HEK293 (cell line): ENCODE results near the gene SIRT1.

Source experiments
- CTCF ChIA-PET: fragments of 350-600 bp; formaldehyde crosslinking; extraction: SDS; loops from one replicate; lab custom pipeline; 2021; ENCODE audit warnings: antibody characterized with exemption; lab: Yijun Ruan, JAX
- POLR2A ChIA-PET: fragments of 300-600 bp; formaldehyde crosslinking; extraction: SDS; loops from one replicate; lab custom pipeline; 2020; ENCODE audit warnings: antibody characterized with exemption, inconsistent platforms; lab: Yijun Ruan, JAX
- H3K27ac ChIP-seq: fragments of 200-500 bp; sonication (Bioruptor generic); 2 replicates; pipeline ENCODE4 v1.5.1; 2014; ENCODE audit warnings: low read depth, low read length, control low read depth, inconsistent platforms; ENCODE audit errors: extremely low read depth
- H3K36me3 ChIP-seq, 2 experiments: fragments of 200-500 bp in 1 of 2; sonication (Bioruptor generic) in 1 of 2; 1 replicate in 1 of 2; 2 replicates in 1 of 2; pipeline ENCODE4 v1.5.1; 2014 to 2017; ENCODE audit warnings: inconsistent platforms in 2 of 2, low read length in 2 of 2; ENCODE audit not compliant: control insufficient read depth in 2 of 2, insufficient read depth in 1 of 2
- H3K4me1 ChIP-seq: fragments of 200-500 bp; sonication (Bioruptor generic); 2 replicates; pipeline ENCODE4 v1.5.1; 2014; ENCODE audit warnings: mild to moderate bottlenecking, low read length, inconsistent platforms; ENCODE audit not compliant: control insufficient read depth, insufficient read depth
- H3K4me3 ChIP-seq: 2 replicates; pipeline ENCODE4 v1.5.1; 2011; ENCODE audit warnings: low read depth, mild to moderate bottlenecking, control low read depth, low read length, moderate library complexity
- H3K9me3 ChIP-seq: fragments of 200-500 bp; sonication (Bioruptor generic); 2 replicates; pipeline ENCODE4 v1.5.1; 2014; ENCODE audit warnings: low read depth, low read length, inconsistent platforms; ENCODE audit not compliant: control insufficient read depth, insufficient read depth
- MYNN ChIP-seq: fragments of 450-650 bp; formaldehyde crosslinking; IDR thresholded peaks from 2 replicates; pipeline ENCODE4 v1.5.1; 2016; ENCODE audit warnings: missing biosample characterization, missing genetic modification characterization, borderline replicate concordance
- REPIN1 ChIP-seq: fragments of 450-650 bp; formaldehyde crosslinking; IDR thresholded peaks from 2 replicates; pipeline ENCODE4 v1.5.1; 2017; ENCODE audit warnings: missing biosample characterization, missing genetic modification characterization, low read depth
- ZNF10 ChIP-seq: fragments of 450-650 bp; formaldehyde crosslinking; IDR thresholded peaks from 2 replicates; pipeline ENCODE4 v1.5.1; 2017; ENCODE audit warnings: missing biosample characterization, missing genetic modification characterization
- ZNF239 ChIP-seq: fragments of 450-650 bp; formaldehyde crosslinking; IDR thresholded peaks from 2 replicates; pipeline ENCODE4 v1.5.1; 2016; ENCODE audit warnings: missing biosample characterization, missing genetic modification characterization
- ZNF248 ChIP-seq: fragments of 450-650 bp; formaldehyde crosslinking; IDR thresholded peaks from 2 replicates; pipeline ENCODE4 v1.5.1; 2017; ENCODE audit warnings: missing biosample characterization, missing genetic modification characterization
- ZNF274 ChIP-seq, 2 experiments: fragments of 200-500 bp in 1 of 2; fragments of 450-650 bp in 1 of 2; sonication (Bioruptor generic) in 1 of 2; formaldehyde crosslinking in 1 of 2; IDR thresholded peaks; 2 replicates each; pipeline versions ENCODE4 v1.5.1 to v1.6.1; 2014 to 2016; ENCODE audit warnings: borderline replicate concordance in 1 of 2, inconsistent platforms in 1 of 2, low read length in 1 of 2, missing biosample characterization in 1 of 2, missing genetic modification characterization in 1 of 2
- ZNF521 ChIP-seq: fragments of 450-650 bp; formaldehyde crosslinking; IDR thresholded peaks from 2 replicates; pipeline ENCODE4 v1.5.1; 2017; ENCODE audit warnings: missing biosample characterization, mild to moderate bottlenecking, missing genetic modification characterization
- ZNF664 ChIP-seq: fragments of 450-650 bp; formaldehyde crosslinking; IDR thresholded peaks from 2 replicates; pipeline ENCODE4 v1.5.1; 2016; ENCODE audit warnings: missing biosample characterization, missing genetic modification characterization
- ZNF792 ChIP-seq: fragments of 450-650 bp; formaldehyde crosslinking; IDR thresholded peaks from 2 replicates; pipeline ENCODE4 v1.5.1; 2016; ENCODE audit warnings: missing biosample characterization, missing genetic modification characterization
- ZNF843 ChIP-seq: fragments of 450-650 bp; formaldehyde crosslinking; IDR thresholded peaks from 2 replicates; pipeline ENCODE4 v1.5.1; 2016; ENCODE audit warnings: missing biosample characterization, missing genetic modification characterization
- TF ChIP-seq, protein P1 (sequence below): fragments of 450-650 bp; formaldehyde crosslinking; conservative IDR thresholded peaks from 2 replicates; pipeline ENCODE4 v1.5.1; 2016; ENCODE audit warnings: low read depth, missing biosample characterization, missing genetic modification characterization
- TF ChIP-seq, protein P2 (sequence below): fragments of 450-650 bp; formaldehyde crosslinking; IDR thresholded peaks from 2 replicates; pipeline ENCODE4 v1.5.1; 2016; ENCODE audit warnings: missing biosample characterization, missing genetic modification characterization

Gene SIRT1

DNA sequence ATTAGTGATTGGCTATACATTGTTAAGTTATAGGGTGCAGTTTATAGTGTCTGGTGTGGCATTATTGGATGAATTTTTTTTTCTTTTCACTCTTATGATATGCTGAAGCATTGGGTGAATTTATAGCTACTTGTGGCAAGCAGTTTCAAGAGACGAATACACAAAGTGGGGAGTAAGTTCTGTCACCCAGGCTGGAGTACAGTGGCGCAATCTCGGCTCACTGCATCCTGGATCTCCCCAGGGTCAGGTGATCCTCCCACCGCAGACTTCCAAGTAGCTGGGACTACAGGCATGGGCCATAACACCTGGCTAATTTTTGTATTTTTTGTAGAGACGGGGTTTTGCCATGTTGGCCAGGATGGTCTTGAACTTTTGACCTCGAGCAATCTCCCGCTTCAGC, 6.3 kb upstream of the SIRT1 start:
- no peaks in the 10 kb centered on the region for H3K4me1 ChIP-seq
- no peaks in the 10 kb centered on the region for H3K36me3 ChIP-seq
- no peak overlapping the region for H3K4me3 ChIP-seq
- TF ChIP-seq MYNN (tag by site-specific recombination) (no peak), ZNF239 (tag by site-specific recombination) (no peak)
- TF ChIP-seq, protein P1, sequence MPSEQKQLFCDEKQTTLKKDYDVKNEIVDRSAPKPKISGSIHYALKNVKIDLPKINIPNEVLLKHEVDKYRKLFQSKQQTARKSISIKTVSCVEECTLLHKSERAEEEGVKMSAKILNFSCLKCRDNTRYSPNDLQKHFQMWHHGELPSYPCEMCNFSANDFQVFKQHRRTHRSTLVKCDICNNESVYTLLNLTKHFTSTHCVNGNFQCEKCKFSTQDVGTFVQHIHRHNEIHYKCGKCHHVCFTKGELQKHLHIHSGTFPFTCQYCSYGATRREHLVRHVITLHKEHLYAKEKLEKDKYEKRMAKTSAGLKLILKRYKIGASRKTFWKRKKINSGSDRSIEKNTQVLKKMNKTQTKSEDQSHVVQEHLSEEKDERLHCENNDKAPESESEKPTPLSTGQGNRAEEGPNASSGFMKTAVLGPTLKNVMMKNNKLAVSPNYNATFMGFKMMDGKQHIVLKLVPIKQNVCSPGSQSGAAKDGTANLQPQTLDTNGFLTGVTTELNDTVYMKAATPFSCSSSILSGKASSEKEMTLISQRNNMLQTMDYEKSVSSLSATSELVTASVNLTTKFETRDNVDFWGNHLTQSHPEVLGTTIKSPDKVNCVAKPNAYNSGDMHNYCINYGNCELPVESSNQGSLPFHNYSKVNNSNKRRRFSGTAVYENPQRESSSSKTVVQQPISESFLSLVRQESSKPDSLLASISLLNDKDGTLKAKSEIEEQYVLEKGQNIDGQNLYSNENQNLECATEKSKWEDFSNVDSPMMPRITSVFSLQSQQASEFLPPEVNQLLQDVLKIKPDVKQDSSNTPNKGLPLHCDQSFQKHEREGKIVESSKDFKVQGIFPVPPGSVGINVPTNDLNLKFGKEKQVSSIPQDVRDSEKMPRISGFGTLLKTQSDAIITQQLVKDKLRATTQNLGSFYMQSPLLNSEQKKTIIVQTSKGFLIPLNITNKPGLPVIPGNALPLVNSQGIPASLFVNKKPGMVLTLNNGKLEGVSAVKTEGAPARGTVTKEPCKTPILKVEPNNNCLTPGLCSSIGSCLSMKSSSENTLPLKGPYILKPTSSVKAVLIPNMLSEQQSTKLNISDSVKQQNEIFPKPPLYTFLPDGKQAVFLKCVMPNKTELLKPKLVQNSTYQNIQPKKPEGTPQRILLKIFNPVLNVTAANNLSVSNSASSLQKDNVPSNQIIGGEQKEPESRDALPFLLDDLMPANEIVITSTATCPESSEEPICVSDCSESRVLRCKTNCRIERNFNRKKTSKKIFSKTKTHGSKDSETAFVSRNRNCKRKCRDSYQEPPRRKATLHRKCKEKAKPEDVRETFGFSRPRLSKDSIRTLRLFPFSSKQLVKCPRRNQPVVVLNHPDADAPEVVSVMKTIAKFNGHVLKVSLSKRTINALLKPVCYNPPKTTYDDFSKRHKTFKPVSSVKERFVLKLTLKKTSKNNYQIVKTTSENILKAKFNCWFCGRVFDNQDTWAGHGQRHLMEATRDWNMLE = no peak
- no peak overlapping the region for H3K27ac ChIP-seq
- ChIA-PET CTCF (interaction anchor here (0.6 to 1.1 kb wide), 4 partner anchors 23 to 1195 kb away, joined by 3 to 6 read pairs (median 4); no protein-coding TSS in a partner anchor), POLR2A (no interaction called here)
- H3K9me3 ChIP-seq = no peaks in the 10 kb centered on the region

DNA sequence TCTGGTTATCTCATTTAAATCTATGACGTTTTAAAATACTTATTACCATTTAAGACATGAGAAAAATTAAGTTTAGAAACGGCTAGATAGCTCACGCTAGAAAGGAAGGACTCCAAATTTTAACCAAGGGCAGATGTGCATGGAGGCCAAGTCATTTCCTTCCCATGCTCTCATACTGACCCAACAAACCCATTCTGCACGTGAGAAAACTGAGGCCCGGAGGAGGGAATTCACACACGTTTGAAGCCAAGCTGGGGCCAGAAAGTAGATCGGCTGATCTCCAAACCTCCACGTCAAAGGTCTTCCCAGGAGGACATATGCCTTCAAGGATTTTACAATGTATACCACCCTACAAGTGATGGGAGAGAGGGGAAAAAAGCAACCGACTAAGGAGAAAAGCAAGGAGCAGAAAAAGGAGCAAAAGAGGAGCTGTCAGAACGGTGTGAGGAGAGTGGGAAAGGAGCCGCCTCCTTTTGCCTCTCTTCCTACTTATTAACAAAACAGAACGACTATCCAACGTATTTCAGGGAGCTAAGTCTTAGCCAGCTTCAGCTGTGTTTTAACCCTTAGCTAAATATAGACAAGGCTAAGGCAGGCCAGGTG, 645 bp upstream of the SIRT1 start:
- Histone ChIP-seq H3K27ac (peak overlapping the region; percentile 83), H3K4me3 (peak overlapping the region; percentile 75), H3K36me3 (peaks cover 18 to 21% of the 10 kb centered on the region in 2 experiments)
- CTCF ChIA-PET = interaction anchor here (0.6 to 1.5 kb wide), 3 partner anchors 29 to 446 kb away, joined by 4 to 5 read pairs (median 4); no protein-coding TSS in a partner anchor
- POLR2A ChIA-PET = interaction anchor here (0.8 to 1.6 kb wide), 5 partner anchors 8 to 449 kb away, joined by 3 to 10 read pairs (median 4); partner anchors contain the start of genes HNRNPH3 and PBLD
- TF ChIP-seq ZNF274 (IDR thresholded peaks at IDR 0.05; ENCODE audit: low read length) = no peak
- TF ChIP-seq ZNF274 (tag by site-specific recombination; IDR thresholded peaks at IDR 0.05; ENCODE audit: borderline replicate concordance) = no peak
- no peak for TF ChIP-seq ZNF792 (tag by site-specific recombination)
- TF ChIP-seq ZNF248 (tag by site-specific recombination) = no peak
- TF ChIP-seq ZNF10 (tag by site-specific recombination) = no peak
- TF ChIP-seq ZNF664 (tag by site-specific recombination) = peak; percentile 73
- no peak for TF ChIP-seq ZNF521 (tag by site-specific recombination)
- TF ChIP-seq, protein P2, sequence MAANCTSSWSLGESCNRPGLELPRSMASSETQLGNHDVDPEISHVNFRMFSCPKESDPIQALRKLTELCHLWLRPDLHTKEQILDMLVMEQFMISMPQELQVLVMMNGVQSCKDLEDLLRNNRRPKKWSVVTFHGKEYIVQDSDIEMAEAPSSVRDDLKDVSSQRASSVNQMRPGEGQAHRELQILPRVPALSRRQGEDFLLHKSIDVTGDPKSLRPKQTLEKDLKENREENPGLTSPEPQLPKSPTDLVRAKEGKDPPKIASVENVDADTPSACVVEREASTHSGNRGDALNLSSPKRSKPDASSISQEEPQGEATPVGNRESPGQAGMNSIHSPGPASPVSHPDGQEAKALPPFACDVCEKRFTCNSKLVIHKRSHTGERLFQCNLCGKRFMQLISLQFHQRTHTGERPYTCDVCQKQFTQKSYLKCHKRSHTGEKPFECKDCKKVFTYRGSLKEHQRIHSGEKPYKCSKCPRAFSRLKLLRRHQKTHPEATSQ (tag by site-specific recombination) = no peak
- TF ChIP-seq ZNF843 (tag by site-specific recombination) = no peak
- no peak for TF ChIP-seq REPIN1 (tag by site-specific recombination)
- TF ChIP-seq, all 188 proteins: peak for 1
- H3K9me3 ChIP-seq = no peaks in the 10 kb centered on the region
- H3K4me1 ChIP-seq = peaks cover 5% of the 10 kb centered on the region; the same call in 1 of the 2 replicates
